Progenitor cell of endocrine pancreas (in vitro differentiated cells): ENCODE measurements around the gene PCBP3. TPM values are rescaled to one million over a fixed set of nuclear protein-coding genes. Genes with fewer than 3 reads are reported as not detected.

Experiments
- DNase-seq: peaks from one replicate; pipeline ENCODE4 v3.0.0; 2021; ENCODE audit warnings: low spot score; ENCODE audit not compliant: unreplicated experiment
- H3K27ac Mint-ChIP-seq: 2 replicates; pipeline ENCODE4 v1.8.0; 2021; ENCODE audit warnings: mild to moderate bottlenecking, moderate library complexity, mixed read lengths
- H3K27me3 Mint-ChIP-seq: 2 replicates; pipeline ENCODE4 v1.8.0; 2021; ENCODE audit warnings: mixed read lengths
- H3K36me3 Mint-ChIP-seq: 2 replicates; pipeline ENCODE4 v1.8.0; 2022; ENCODE audit warnings: mixed read lengths; ENCODE audit not compliant: insufficient read depth
- H3K4me1 Mint-ChIP-seq: 2 replicates; pipeline ENCODE4 v1.8.0; 2021; ENCODE audit warnings: low read depth, mixed read lengths
- H3K4me3 Mint-ChIP-seq: 2 replicates; pipeline ENCODE4 v1.8.0; 2021; ENCODE audit warnings: low read depth, mild to moderate bottlenecking, moderate library complexity, mixed read lengths
- H3K9me3 Mint-ChIP-seq: 2 replicates; pipeline ENCODE4 v1.8.0; 2021; ENCODE audit warnings: low read depth, mixed read lengths
- CTCF ChIP-seq: fragments of 200-600 bp; sonication (generic); IDR thresholded peaks from one replicate; pipeline ENCODE4 v1.5.0; 2021; ENCODE audit warnings: antibody characterized with exemption, mild to moderate bottlenecking; ENCODE audit not compliant: unreplicated experiment
- total RNA-seq: library from RNA; stranded (reverse); gene quantifications from 2 replicates; pipeline ENCODE4 v1.2.1, GENCODE V29; 2021

The PCBP3 gene
- total RNA-seq, 1 donor from 2014 or later = 3.7 TPM

GRCh38 chr21:45843426-45843825 is 199.9 kb downstream of the PCBP3 start:
- no peak overlapping the region for H3K4me3 Mint-ChIP-seq
- peaks cover 14% of the 10 kb centered on the region for H3K27me3 Mint-ChIP-seq
- H3K27ac Mint-ChIP-seq = no peak overlapping the region
- peaks cover 2% of the 10 kb centered on the region for H3K36me3 Mint-ChIP-seq
- peaks cover 12% of the 10 kb centered on the region for H3K9me3 Mint-ChIP-seq
- no peak for DNase-seq
- no peak for TF ChIP-seq CTCF
- no peaks in the 10 kb centered on the region for H3K4me1 Mint-ChIP-seq

GRCh38 chr21:45844181-45844580 is 200.7 kb downstream of the PCBP3 start:
- TF ChIP-seq CTCF = no peak
- Mint-ChIP-seq H3K4me1 (no peaks in the 10 kb centered on the region), H3K27me3 (peaks cover 15% of the 10 kb centered on the region), H3K36me3 (peaks cover 2% of the 10 kb centered on the region), H3K27ac (no peak overlapping the region), H3K4me3 (no peak overlapping the region), H3K9me3 (peaks cover 12% of the 10 kb centered on the region)
- no peak for DNase-seq

- Mint-ChIP-seq H3K36me3 (peaks cover 2% of the 10 kb centered on the region), H3K27ac (no peak overlapping the region), H3K9me3 (peaks cover 12% of the 10 kb centered on the region), H3K4me3 (no peak overlapping the region), H3K27me3 (peaks cover 15% of the 10 kb centered on the region), H3K4me1 (no peaks in the 10 kb centered on the region)
- no peak for TF ChIP-seq CTCF
- DNase-seq = no peak
Observed at GRCh38 chr21:45845063-45845769, 201.7 kb downstream of the PCBP3 start.

GRCh38 chr21:45845770-45846090 is 202.2 kb downstream of the PCBP3 start:
- TF ChIP-seq CTCF = no peak
- peaks cover 12% of the 10 kb centered on the region for H3K9me3 Mint-ChIP-seq
- H3K4me3 Mint-ChIP-seq = no peak overlapping the region
- H3K27me3 Mint-ChIP-seq = peaks cover 15% of the 10 kb centered on the region
- no peak for DNase-seq
- H3K4me1 Mint-ChIP-seq = no peaks in the 10 kb centered on the region
- peaks cover 2% of the 10 kb centered on the region for H3K36me3 Mint-ChIP-seq
- no peak overlapping the region for H3K27ac Mint-ChIP-seq

- Mint-ChIP-seq H3K27ac (no peak overlapping the region), H3K4me1 (no peaks in the 10 kb centered on the region), H3K9me3 (peaks cover 6% of the 10 kb centered on the region), H3K4me3 (no peak overlapping the region), H3K27me3 (peaks cover 15% of the 10 kb centered on the region), H3K36me3 (no peaks in the 10 kb centered on the region)
- DNase-seq = no peak
- no peak for TF ChIP-seq CTCF
Observed at GRCh38 chr21:45846373-45847160, 203.0 kb downstream of the PCBP3 start.
